ENCODE data around the gene MEAK7. TPM values are rescaled to one million over a fixed set of nuclear protein-coding genes. Genes with fewer than 3 reads are reported as not detected.

MEAK7 gene
- total RNA-seq (2012; rRNA removed): 27.4 and 27.8 TPM in 2 replicates
- 36.0 and 39.0 TPM in 2 replicates for polyA plus RNA-seq (2012; rRNA removed)
- polyA plus RNA-seq (2012; cell fraction: cytosol; rRNA removed): 25.1 and 29.9 TPM in 2 replicates
- polyA plus RNA-seq (2012; cell fraction: nucleus; rRNA removed; ENCODE audit: low replicate concordance): 31.0 and 35.1 TPM in 2 replicates
- percentile 89 among the genes with signal in this experiment for Bru-seq, nascent RNA
- BruChase-seq, experiment 1, labeled RNA remaining after a 6-hour chase: percentile 90 among the genes with signal in this experiment
- BruChase-seq, experiment 2, labeled RNA remaining after a 2-hour chase: percentile 91 among the genes with signal in this experiment
- long read RNA-seq, full-length matches to known transcripts: 22 of 68 reads
- long read RNA-seq, partial matches to known transcripts: 13 of 68 reads
- long read RNA-seq, other reads (novel, unspliced or antisense): 33 of 68 reads

- H3K9me3 ChIP-seq (ENCODE audit: control insufficient read depth, insufficient read depth, low read length): no peaks in the 10 kb centered on the region
- in situ Hi-C loops (cut with MboI; ENCODE audit: low sequenced_read_pairs): no loop called here
- H3K14ac ChIP-seq (replicated peaks; ENCODE audit: low read depth, low read length): peak within 1 kb of the TSS; percentile 98
- peak; percentile 98 for DNase-seq
- peak within 1 kb of the TSS; percentile 95 for H2BK5ac ChIP-seq (ENCODE audit: low read depth, low read length, poor library complexity, severe bottlenecking)
- peak within 1 kb of the TSS; percentile 89 for H3K9ac ChIP-seq (ENCODE audit: low read depth, low read length)
- peak; percentile 97 for ATAC-seq (ENCODE audit: low read depth)
- H3K4me3 ChIP-seq (ENCODE audit: insufficient read depth, low read depth, low read length): peak within 1 kb of the TSS; percentile 93
- peak within 1 kb of the TSS; percentile 80 for H4K5ac ChIP-seq (ENCODE audit: low read depth, low read length)
- peak within 1 kb of the TSS; percentile 95 for H3K27ac ChIP-seq (ENCODE audit: insufficient read depth, low read length)
- POLR2A ChIA-PET (ENCODE audit: unreplicated experiment): no interaction called here
- peak within 1 kb of the TSS; percentile 78 for H3K18ac ChIP-seq (ENCODE audit: low read depth, low read length)
- peaks cover 12% of the 10 kb centered on the region for H3K36me3 ChIP-seq (ENCODE audit: control insufficient read depth, insufficient read depth, low read length)
- peak within 1 kb of the TSS; percentile 96 for H3K4ac ChIP-seq (ENCODE audit: low read depth, low read length)
- peak within 1 kb of the TSS; percentile 94; the same call in 2 of the 3 replicates for H2BK15ac ChIP-seq (ENCODE audit: low read depth, low read length)
- CTCF ChIA-PET: no interaction called here
- 3% methylated on average over 22 of the region's 45 CpGs; no CpG with 5 or more reads in 1 of the 2 experiments for WGBS, 2 experiments (ENCODE audit: extremely low coverage in 2 of 2, insufficient read length in 1 of 2)
- intact Hi-C loops (cut with micrococcal nuclease): no loop called here
- H4K91ac ChIP-seq (ENCODE audit: insufficient read depth, low read depth, low read length): peak within 1 kb of the TSS; percentile 95
- peaks cover 33% of the 10 kb centered on the region for H3K9me1 ChIP-seq (ENCODE audit: insufficient read depth, low read length)
- H3K56ac ChIP-seq (ENCODE audit: extremely low read depth, insufficient read depth, low read length): peak within 1 kb of the TSS; percentile 76
- H2BK120ac ChIP-seq (ENCODE audit: low read depth, low read length): peak within 1 kb of the TSS; percentile 93
- dilution Hi-C loops (cut with HindIII; ENCODE audit: low sequenced_read_pairs, unreplicated experiment): no loop called here
- H2AK9ac ChIP-seq (replicated peaks; ENCODE audit: low read depth, low read length, poor library complexity): peak within 1 kb of the TSS; percentile 99
- H3K23ac ChIP-seq (ENCODE audit: low read depth, low read length): peak within 1 kb of the TSS; percentile 96
- TF ChIP-seq MXI1 (IDR thresholded peaks at IDR 0.05; ENCODE audit: borderline replicate concordance, low read depth, low read length) (peak; percentile 48; the same call in 1 of the 2 replicates), MAZ (IDR thresholded peaks at IDR 0.05; ENCODE audit: borderline replicate concordance, low read depth, low read length) (peak; percentile 65; the same call in 1 of the 2 replicates), FOS (IDR thresholded peaks at IDR 0.05; ENCODE audit: low read depth, low read length) (peak; percentile 66), RFX5 (IDR thresholded peaks at IDR 0.05; ENCODE audit: low read depth, low read length) (no peak), CTCF (conservative IDR thresholded peaks at IDR 0.05; ENCODE audit: low read depth, low read length) (peak; percentile 10; the same call in 1 of the 2 replicates), POLR2A (IDR thresholded peaks at IDR 0.05; ENCODE audit: low read depth, low read length) (peak; percentile 62; the same call in 1 of the 2 replicates), RAD21 (IDR thresholded peaks at IDR 0.05; ENCODE audit: low read length) (no peak), SMC3 (IDR thresholded peaks at IDR 0.05; ENCODE audit: low read depth, low read length) (no peak), BHLHE40 (IDR thresholded peaks at IDR 0.05; ENCODE audit: low read depth, low read length) (0 out of 2 replicates have a peak, but pooled peaks have one; percentile 6)
- H4K20me1 ChIP-seq (ENCODE audit: insufficient read depth, low read length): peaks cover 8% of the 10 kb centered on the region; the same call in 1 of the 2 replicates
- peak within 1 kb of the TSS; percentile 71 for H2BK20ac ChIP-seq (ENCODE audit: low read depth, low read length)
- H3K4me2 ChIP-seq (ENCODE audit: low read depth, low read length): peak within 1 kb of the TSS; percentile 96
- H3K27me3 ChIP-seq (ENCODE audit: control insufficient read depth, insufficient read depth, low read length): no peaks in the 10 kb centered on the region
- BruUV-seq (replicated peaks): no TSS peak
- peaks cover 14% of the 10 kb centered on the region for H3K4me1 ChIP-seq (ENCODE audit: control insufficient read depth, insufficient read depth, low read length)
- H3K79me1 ChIP-seq (ENCODE audit: low read depth in 1 of 2, low read length in 2 of 2): peaks cover 30 to 59% of the 10 kb centered on the region in 2 experiments; a peak in 3 of 4 replicates
- peak within 1 kb of the TSS; percentile 99 for H2AFZ ChIP-seq (replicated peaks; ENCODE audit: low read length, poor library complexity)
- peak within 1 kb of the TSS; percentile 89 to 92 for H4K8ac ChIP-seq (ENCODE audit: low read depth in 2 of 2, low read length in 2 of 2)
- H2AK5ac ChIP-seq (ENCODE audit: low read depth, low read length): peak within 1 kb of the TSS; percentile 96
Observed at GRCh38 chr16:84504420-84505248, at the start of gene MEAK7. TSS of gene MEAK7 (minus strand) at chr16:84504659. CDS start at chr16:84498086, 6,573 bp downstream.
